HG02642 (cell line): ENCODE data around the gene PSAPL1.

Experiments used
- ATAC-seq: cut with Tn5 transposase; IDR thresholded peaks from one replicate; pipeline ENCODE4 v1.9.1; 2021; ENCODE audit warnings: mild to moderate bottlenecking; ENCODE audit not compliant: unreplicated experiment, poor library complexity

Gene PSAPL1

GRCh38 chr4:7421356-7422150 is 13.2 kb downstream of the PSAPL1 start:
- no peak for ATAC-seq

DNA sequence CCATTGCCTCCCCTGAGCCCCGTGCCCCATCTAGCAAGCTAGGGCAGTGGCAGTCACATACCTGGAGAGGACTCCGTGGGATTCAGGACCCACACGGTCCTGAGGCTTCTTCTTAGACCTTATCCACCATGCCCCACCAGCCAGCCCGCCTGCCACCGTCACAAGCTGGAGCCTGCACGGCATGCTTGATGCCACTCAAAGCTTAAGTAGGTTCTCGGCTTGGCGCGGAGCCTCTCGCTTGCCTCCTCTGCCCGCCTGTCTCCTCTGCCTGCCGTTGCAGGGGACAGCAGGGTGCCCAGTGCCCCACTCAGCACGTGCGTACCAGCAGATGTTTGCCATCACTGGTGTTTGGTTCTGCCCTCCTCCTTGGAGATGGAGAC is 14.1 kb downstream of the PSAPL1 start:
- no peak for ATAC-seq

- ATAC-seq = no peak
Observed at GRCh38 chr4:7419961-7420660, 14.6 kb downstream of the PSAPL1 start.

- ATAC-seq = no peak
Observed at GRCh38 chr4:7418131-7418943, 16.4 kb downstream of the PSAPL1 start.

- no peak for ATAC-seq
Observed at GRCh38 chr4:7417639-7418038, 17.1 kb downstream of the PSAPL1 start.

GRCh38 chr4:7416745-7417432 is 17.8 kb downstream of the PSAPL1 start:
- no peak for ATAC-seq

- ATAC-seq = no peak
Observed at GRCh38 chr4:7415927-7416686, 18.6 kb downstream of the PSAPL1 start.

- ATAC-seq = no peak
Observed at GRCh38 chr4:7414736-7415510, 19.8 kb downstream of the PSAPL1 start.

DNA sequence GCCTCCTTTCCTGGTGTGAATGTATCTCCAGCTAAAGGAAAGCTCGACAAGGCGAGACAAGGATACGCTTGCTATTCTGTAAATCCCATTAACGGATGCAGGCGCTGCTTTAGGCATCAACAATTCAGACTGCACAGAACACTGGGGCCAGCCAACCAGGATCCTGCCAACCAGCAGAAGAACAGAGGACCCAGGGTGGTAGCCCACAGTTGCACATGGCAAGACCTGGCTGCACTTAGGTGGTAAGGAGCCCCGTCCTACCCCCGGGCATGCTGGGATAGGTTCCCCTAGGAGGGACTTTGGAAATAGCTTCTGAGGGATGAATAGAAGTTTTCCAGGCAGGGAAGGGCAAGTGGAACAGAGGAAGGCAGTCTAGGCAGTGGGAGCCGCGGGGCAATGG is 20.7 kb downstream of the PSAPL1 start:
- ATAC-seq = no peak

- ATAC-seq = no peak
Observed at GRCh38 chr4:7412554-7412912, 22.2 kb downstream of the PSAPL1 start.

DNA sequence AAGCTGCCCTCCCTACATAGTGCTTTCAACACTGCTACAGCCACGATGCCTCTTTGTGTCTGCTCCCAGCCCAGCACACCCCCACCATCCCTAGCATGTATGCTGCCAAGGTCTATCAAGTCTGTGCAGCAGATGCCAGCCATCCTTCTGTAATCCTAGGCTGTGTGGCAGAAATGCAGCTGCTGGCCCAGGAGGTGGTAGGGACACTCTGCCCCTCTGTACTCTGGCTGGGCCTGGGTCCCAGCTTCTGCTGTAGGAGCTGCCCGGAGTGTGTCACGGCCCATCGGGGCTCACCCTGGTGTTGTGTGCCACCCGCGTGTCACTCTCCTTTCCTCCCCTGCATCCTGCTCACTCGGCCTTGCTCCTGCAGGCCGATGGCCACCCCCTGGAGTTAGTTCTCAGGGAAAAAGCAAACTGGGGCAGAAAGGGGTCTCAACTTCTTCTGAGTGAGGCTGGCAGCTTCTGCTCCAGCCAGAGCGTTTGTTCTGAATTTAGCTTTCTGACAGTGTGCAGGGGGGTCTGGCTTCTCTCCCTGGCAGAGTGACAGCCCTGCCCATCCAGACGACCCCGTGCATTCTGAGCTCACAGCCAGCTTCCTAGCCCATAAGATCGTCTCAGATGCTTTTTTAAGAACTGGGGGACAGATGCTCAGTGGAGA is 22.7 kb downstream of the PSAPL1 start:
- ATAC-seq = no peak

GRCh38 chr4:7411491-7411890 is 23.2 kb downstream of the PSAPL1 start:
- ATAC-seq = no peak

DNA sequence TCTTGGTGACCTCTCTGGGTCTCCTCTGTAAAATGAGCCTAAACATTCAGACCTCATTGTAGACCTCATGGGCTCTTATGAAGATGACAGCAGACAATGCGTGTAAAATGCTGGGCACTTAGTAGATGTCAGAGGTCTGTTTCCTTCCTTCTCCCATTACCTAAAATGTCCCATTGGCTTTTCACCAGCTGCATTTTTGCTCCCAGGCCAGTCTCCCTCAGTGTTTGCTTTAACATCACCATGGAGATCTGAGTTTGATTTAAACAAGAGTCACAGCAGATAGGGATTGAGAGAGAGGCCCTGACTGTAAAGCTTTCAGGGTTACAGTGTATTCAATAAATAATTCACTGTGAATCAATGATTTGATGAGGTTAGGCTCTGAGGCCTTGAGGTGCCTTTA is 24.3 kb downstream of the PSAPL1 start:
- no peak for ATAC-seq

- ATAC-seq = no peak
Observed at GRCh38 chr4:7408166-7408565, 26.6 kb downstream of the PSAPL1 start.

GRCh38 chr4:7403001-7403400 is 31.7 kb downstream of the PSAPL1 start:
- ATAC-seq = no peak

DNA sequence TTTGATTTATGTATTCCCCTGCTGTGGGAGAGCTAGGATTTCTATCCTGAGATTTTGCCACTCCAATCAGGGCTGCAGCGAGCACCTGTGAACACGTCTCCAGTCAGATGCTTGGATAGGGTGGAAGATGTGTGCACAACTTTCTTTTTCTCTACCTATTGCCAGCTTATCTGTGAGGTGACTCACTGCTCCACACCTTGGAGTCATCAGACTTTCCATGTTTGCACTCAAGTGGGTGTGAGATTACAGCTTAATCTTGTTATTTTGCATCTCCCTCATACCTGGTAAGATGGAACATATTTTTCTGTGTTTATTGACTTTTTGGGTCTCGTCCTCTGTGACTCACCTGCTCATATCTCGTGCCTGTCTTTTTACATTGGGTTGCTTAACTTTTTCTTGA is 32.2 kb downstream of the PSAPL1 start:
- ATAC-seq = no peak

- no peak for ATAC-seq
Observed at GRCh38 chr4:7400671-7401298, 33.9 kb downstream of the PSAPL1 start.
